HepG2 (cell line): ENCODE data around the gene FCRL2. TPM values are rescaled to one million over a fixed set of nuclear protein-coding genes. Genes with fewer than 3 reads are reported as not detected.

Experiments used
- ATAC-seq: fragments of 200-7000 bp; cut with Tn5 transposase; 3 replicates; pipeline ENCODE4 v1.9.1; 2020; ENCODE audit warnings: mild to moderate bottlenecking, moderate library complexity
- BruUV-seq: library from RNA; stranded (reverse); fragments of 400-500 nt; replicated peaks from 2 replicates; lab custom pipeline; 2021; lab: Mats Ljungman, UMichigan
- CTCF ChIA-PET: fragments of 300-600 bp; formaldehyde crosslinking; extraction: SDS; loops from one replicate; lab custom pipeline; 2021; ENCODE audit warnings: low total read pairs, inconsistent platforms, low intra/inter-chr PET ratio; lab: Yijun Ruan, JAX
- POLR2A ChIA-PET: fragments of 350-600 bp; sonication (Branson Sonifier 250); formaldehyde crosslinking; loops from one replicate; lab custom pipeline; 2020; ENCODE audit warnings: antibody characterized with exemption, inconsistent platforms; lab: Yijun Ruan, JAX
- DNase-seq: peaks from one replicate; pipeline ENCODE4 v3.0.0-alpha.2; 2015; ENCODE audit warnings: low spot score
- FAIRE-seq: peaks from 3 replicates; lab custom pipeline; 2011; peaks lifted over from hg19 to GRCh38; lab: Jason Lieb, UNC
- H2AFZ ChIP-seq: one replicate; pipeline ENCODE4 v1.6.1; 2011; ENCODE audit warnings: low read length, inconsistent platforms
- H3K27ac ChIP-seq: fragments of 300-600 bp; 3 replicates; pipeline ENCODE4 v1.8.0; 2011; ENCODE audit warnings: mixed run types, mild to moderate bottlenecking, mixed read lengths, low read length, inconsistent platforms; ENCODE audit not compliant: insufficient read depth; ENCODE audit errors: extremely low read length
- H3K27me3 ChIP-seq, 2 experiments: fragments of 200-600 bp in 1 of 2; 2 replicates in 1 of 2; 3 replicates in 1 of 2; pipeline versions ENCODE4 v1.6.0 to v1.8.0; 2011; ENCODE audit warnings: low read length in 2 of 2, mild to moderate bottlenecking in 2 of 2, moderate library complexity in 2 of 2, inconsistent platforms in 1 of 2; ENCODE audit not compliant: insufficient read depth in 2 of 2, control insufficient read depth in 1 of 2
- H3K36me3 ChIP-seq, 2 experiments: fragments of 200-600 bp in 1 of 2; replicated peaks in 1 of 2; 2 replicates in 1 of 2; 3 replicates in 1 of 2; pipeline versions ENCODE4 v1.5.1 to v1.8.0; 2011; ENCODE audit warnings: low read length in 2 of 2, inconsistent platforms in 1 of 2; ENCODE audit not compliant: insufficient read depth in 2 of 2, control insufficient read depth in 1 of 2
- H3K4me1 ChIP-seq: 2 replicates; pipeline ENCODE4 v1.5.1; 2012; ENCODE audit warnings: low read length, inconsistent platforms; ENCODE audit not compliant: insufficient read depth
- H3K4me2 ChIP-seq: 2 replicates; pipeline ENCODE4 v1.6.0; 2011; ENCODE audit warnings: low read depth, low read length, inconsistent platforms
- H3K4me3 ChIP-seq, 3 experiments: fragments of 200-600 bp in 1 of 3; sonication (generic), shearing (Covaris generic) in 1 of 3; replicated peaks in 1 of 3; 2 replicates each; pipeline ENCODE4 v1.5.1; 2011 to 2016; ENCODE audit warnings: low read length in 3 of 3, inconsistent platforms in 2 of 3, low read depth in 2 of 3, mild to moderate bottlenecking in 2 of 3, control low read depth in 1 of 3, mixed read lengths in 1 of 3; ENCODE audit not compliant: insufficient read depth in 1 of 3
- H3K79me2 ChIP-seq: one replicate; pipeline ENCODE4 v1.6.1; 2011; ENCODE audit warnings: low read length, inconsistent platforms; ENCODE audit not compliant: insufficient read depth
- H3K9ac ChIP-seq: 2 replicates; pipeline ENCODE4 v1.6.0; 2011; ENCODE audit warnings: mild to moderate bottlenecking, low read depth, low read length, inconsistent platforms; ENCODE audit not compliant: insufficient read depth
- H3K9me3 ChIP-seq: 2 replicates; pipeline ENCODE4 v1.5.1; 2012; ENCODE audit warnings: mild to moderate bottlenecking, low read length
- H4K20me1 ChIP-seq: 2 replicates; pipeline ENCODE4 v1.6.0; 2011; ENCODE audit warnings: inconsistent platforms, mild to moderate bottlenecking, low read length, moderate library complexity; ENCODE audit not compliant: insufficient read depth
- CREM ChIP-seq, 2 experiments: sonication (generic) in 1 of 2; formaldehyde crosslinking in 1 of 2; IDR thresholded peaks; 2 replicates each; pipeline versions ENCODE4 v1.4.0 to v1.6.1; 2016 to 2020; ENCODE audit warnings: antibody characterized with exemption in 1 of 2, mild to moderate bottlenecking in 1 of 2, missing genetic modification reagents in 1 of 2
- FOXP4 ChIP-seq: sonication (generic); formaldehyde crosslinking; IDR thresholded peaks from 2 replicates; pipeline ENCODE4 v1.4.0; 2020; ENCODE audit warnings: missing genetic modification reagents
- GTF2F1 ChIP-seq: fragments of 150-350 bp; IDR thresholded peaks from 2 replicates; pipeline ENCODE4 v1.6.1; 2014; ENCODE audit warnings: low read length
- MIER3 ChIP-seq: IDR thresholded peaks from 2 replicates; pipeline ENCODE4 v1.6.1; 2016; ENCODE audit warnings: missing compliant biosample characterization, borderline replicate concordance
- MIXL1 ChIP-seq: IDR thresholded peaks from 2 replicates; pipeline ENCODE4 v1.6.1; 2016
- NFE2L1 ChIP-seq: sonication (generic); formaldehyde crosslinking; IDR thresholded peaks from 2 replicates; pipeline ENCODE4 v1.4.0; 2020; ENCODE audit warnings: missing genetic modification reagents, mild to moderate bottlenecking, borderline replicate concordance
- REL ChIP-seq: sonication (generic); formaldehyde crosslinking; conservative IDR thresholded peaks from 2 replicates; pipeline ENCODE4 v1.8.0; 2022; ENCODE audit warnings: mild to moderate bottlenecking, missing genetic modification reagents, moderate library complexity
- SIN3B ChIP-seq: fragments of 150-350 bp; IDR thresholded peaks from 2 replicates; pipeline ENCODE4 v1.6.1; 2014; ENCODE audit warnings: low read length
- SMAD9 ChIP-seq: sonication (generic); formaldehyde crosslinking; IDR thresholded peaks from 2 replicates; pipeline ENCODE4 v1.5.1; 2020; ENCODE audit warnings: mild to moderate bottlenecking, missing genetic modification reagents
- SMARCC2 ChIP-seq: fragments of 450-650 bp; IDR thresholded peaks from 2 replicates; pipeline ENCODE4 v1.6.1; 2017; ENCODE audit warnings: antibody characterized with exemption, mild to moderate bottlenecking
- ZFP1 ChIP-seq: IDR thresholded peaks from 2 replicates; pipeline ENCODE4 v1.6.1; 2016
- ZNF138 ChIP-seq: sonication (generic); formaldehyde crosslinking; IDR thresholded peaks from 2 replicates; pipeline ENCODE4 v1.5.0; 2020; ENCODE audit warnings: mild to moderate bottlenecking, low read depth, missing genetic modification reagents
- ZNF317 ChIP-seq: sonication (generic); formaldehyde crosslinking; IDR thresholded peaks from 2 replicates; pipeline ENCODE4 v1.5.0; 2020; ENCODE audit warnings: mild to moderate bottlenecking, missing genetic modification reagents
- ZNF343 ChIP-seq: sonication (generic); formaldehyde crosslinking; IDR thresholded peaks from 2 replicates; pipeline ENCODE4 v1.4.0; 2020; ENCODE audit warnings: mild to moderate bottlenecking, missing genetic modification reagents
- ZNF44 ChIP-seq: sonication (generic); formaldehyde crosslinking; IDR thresholded peaks from 2 replicates; pipeline ENCODE4 v1.5.1; 2020; ENCODE audit warnings: mild to moderate bottlenecking, missing genetic modification reagents
- ZNF766 ChIP-seq: sonication (generic); formaldehyde crosslinking; IDR thresholded peaks from 2 replicates; pipeline ENCODE4 v1.5.0; 2020; ENCODE audit warnings: missing genetic modification reagents, borderline replicate concordance
- ZSCAN31 ChIP-seq: sonication (generic); formaldehyde crosslinking; IDR thresholded peaks from 2 replicates; pipeline ENCODE4 v1.5.0; 2020; ENCODE audit warnings: low read depth, mild to moderate bottlenecking, missing genetic modification reagents
- WGBS: methylation state at CpG from one replicate; pipeline ENCODE4 v1.1.6; 2017; ENCODE audit warnings: low lambda C conversion rate; 5-methylcytosine and 5-hydroxymethylcytosine counted together
- in situ Hi-C: cut with HindIII; loops from 2 replicates; pipeline ENCODE4 v1.10.0; 2017; ENCODE audit warnings: low pct_unique_long_range_greater_than_20kb; ENCODE audit not compliant: extremely low pct_ligation_motif_present
- intact Hi-C: fragments of 100-400 bp; cut with micrococcal nuclease; formaldehyde crosslinking; loops from one replicate; pipeline ENCODE4 v1.10.0; 2022; ENCODE audit not compliant: unreplicated experiment
- polyA plus RNA-seq, 8 experiments: library from polyadenylated mRNA; depleted of rRNA in 3 of 8; stranded (reverse) in 7 of 8; unstranded in 1 of 8; fragments of >200 nt; fragmentation: Illumina TruSeq in 4 of 8; extraction: Trizol in 4 of 8; gene quantifications; 2 replicates each; pipeline versions ENCODE4 v1.2.1 to v1.2.3, GENCODE V29; 2011 to 2016; ENCODE audit warnings: low read depth in 4 of 8, missing spikeins in 1 of 8, mixed read lengths in 1 of 8; ENCODE audit not compliant: insufficient read depth in 1 of 8
- total RNA-seq, 5 experiments: library from RNA; depleted of rRNA; stranded (reverse); fragments of >200 nt; fragmentation: Illumina TruSeq; extraction: Trizol; gene quantifications; 2 replicates each; pipeline ENCODE4 v1.2.3, GENCODE V29; 2016; ENCODE audit warnings: low read depth in 1 of 5
- TF ChIP-seq, protein P1 (sequence below): sonication (generic); formaldehyde crosslinking; IDR thresholded peaks from 2 replicates; pipeline ENCODE4 v1.4.0; 2020; ENCODE audit warnings: missing genetic modification reagents
- TF ChIP-seq, protein P2 (sequence below): sonication (generic); formaldehyde crosslinking; IDR thresholded peaks from 2 replicates; pipeline ENCODE4 v1.5.0; 2020; ENCODE audit warnings: missing genetic modification reagents

Gene FCRL2
- total and polyA plus RNA-seq, 2 of the 13 experiments (the other 11 are each of a cell fraction or from before 2014, with no cell fraction given): not detected

DNA sequence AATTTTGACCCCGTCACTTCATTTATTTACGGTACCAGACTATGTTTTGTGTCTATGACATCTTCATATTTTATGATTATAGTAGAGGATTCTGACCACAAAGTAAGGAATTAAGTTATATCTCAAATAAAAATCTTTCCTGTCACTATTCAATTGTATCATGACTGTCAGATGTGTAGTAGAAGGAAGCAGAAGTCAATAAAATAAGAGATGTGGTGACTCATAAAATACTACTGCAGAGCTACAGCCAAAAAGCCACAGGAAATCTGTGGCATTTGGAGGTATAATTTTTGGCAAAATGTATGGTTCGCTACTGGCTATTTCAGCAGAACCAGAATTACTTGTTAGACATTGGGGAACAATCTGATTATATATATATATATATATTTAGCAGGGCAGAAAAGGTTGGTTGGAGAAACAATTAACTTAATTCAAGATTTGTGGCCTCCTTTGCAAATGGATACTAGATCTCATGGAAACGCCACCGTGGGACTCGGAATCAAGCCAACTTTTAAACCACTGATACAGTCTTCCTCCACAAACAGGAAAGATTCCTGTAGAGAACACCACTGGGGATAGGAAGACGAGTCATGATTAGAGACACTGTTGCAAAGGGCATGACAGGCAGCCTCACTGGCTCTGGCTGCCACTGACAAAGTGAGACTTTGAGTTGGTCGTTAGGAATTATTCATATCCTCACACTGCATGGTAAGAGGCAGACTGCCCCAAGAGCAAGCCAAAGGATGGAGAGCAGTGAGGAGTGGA lies 5.1 kb downstream of the FCRL2 start:
- H4K20me1 ChIP-seq: no peaks in the 10 kb centered on the region
- POLR2A ChIA-PET: no interaction called here
- no peak overlapping the region for H2AFZ ChIP-seq
- FAIRE-seq: no peak
- no peaks in the 10 kb centered on the region for H3K27me3 ChIP-seq
- intact Hi-C loops: no loop called here
- H3K27ac ChIP-seq: no peak overlapping the region
- no peaks in the 10 kb centered on the region for H3K9me3 ChIP-seq
- in situ Hi-C loops: no loop called here
- H3K9ac ChIP-seq: no peak overlapping the region
- TF ChIP-seq REL (CRISPR knock-in tag) (no peak), ZNF343 (no peak), ZNF317 (CRISPR knock-in tag) (no peak), MIXL1 (no peak), ZNF766 (CRISPR knock-in tag) (no peak), SMAD9 (no peak), FOXP4 (CRISPR knock-in tag) (no peak), MIER3 (CRISPR knock-in tag) (no peak), ZFP1 (no peak), SIN3B (no peak), ZSCAN31 (CRISPR knock-in tag) (no peak), SMARCC2 (no peak), ZNF138 (no peak), ZNF44 (no peak), NFE2L1 (CRISPR knock-in tag) (no peak), CREM (IDR thresholded peaks at IDR 0.05) (no peak), CREM (CRISPR knock-in tag; IDR thresholded peaks at IDR 0.05) (no peak), GTF2F1 (no peak)
- TF ChIP-seq, protein P1, sequence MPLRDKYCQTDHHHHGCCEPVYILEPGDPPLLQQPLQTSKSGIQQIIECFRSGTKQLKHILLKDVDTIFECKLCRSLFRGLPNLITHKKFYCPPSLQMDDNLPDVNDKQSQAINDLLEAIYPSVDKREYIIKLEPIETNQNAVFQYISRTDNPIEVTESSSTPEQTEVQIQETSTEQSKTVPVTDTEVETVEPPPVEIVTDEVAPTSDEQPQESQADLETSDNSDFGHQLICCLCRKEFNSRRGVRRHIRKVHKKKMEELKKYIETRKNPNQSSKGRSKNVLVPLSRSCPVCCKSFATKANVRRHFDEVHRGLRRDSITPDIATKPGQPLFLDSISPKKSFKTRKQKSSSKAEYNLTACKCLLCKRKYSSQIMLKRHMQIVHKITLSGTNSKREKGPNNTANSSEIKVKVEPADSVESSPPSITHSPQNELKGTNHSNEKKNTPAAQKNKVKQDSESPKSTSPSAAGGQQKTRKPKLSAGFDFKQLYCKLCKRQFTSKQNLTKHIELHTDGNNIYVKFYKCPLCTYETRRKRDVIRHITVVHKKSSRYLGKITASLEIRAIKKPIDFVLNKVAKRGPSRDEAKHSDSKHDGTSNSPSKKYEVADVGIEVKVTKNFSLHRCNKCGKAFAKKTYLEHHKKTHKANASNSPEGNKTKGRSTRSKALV (CRISPR knock-in tag): no peak
- TF ChIP-seq, protein P2, sequence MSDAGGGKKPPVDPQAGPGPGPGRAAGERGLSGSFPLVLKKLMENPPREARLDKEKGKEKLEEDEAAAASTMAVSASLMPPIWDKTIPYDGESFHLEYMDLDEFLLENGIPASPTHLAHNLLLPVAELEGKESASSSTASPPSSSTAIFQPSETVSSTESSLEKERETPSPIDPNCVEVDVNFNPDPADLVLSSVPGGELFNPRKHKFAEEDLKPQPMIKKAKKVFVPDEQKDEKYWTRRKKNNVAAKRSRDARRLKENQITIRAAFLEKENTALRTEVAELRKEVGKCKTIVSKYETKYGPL (CRISPR knock-in tag): no peak
- DNase-seq: no peak
- H3K4me1 ChIP-seq: no peaks in the 10 kb centered on the region
- no peak for ATAC-seq
- WGBS: 11% methylated on average over 8 of the region's 8 CpGs
- H3K79me2 ChIP-seq: no peaks in the 10 kb centered on the region
- no peaks in the 10 kb centered on the region for H3K36me3 ChIP-seq
- H3K4me2 ChIP-seq: no peak overlapping the region
- BruUV-seq: no TSS peak
- CTCF ChIA-PET: no interaction called here
- no peak overlapping the region for H3K4me3 ChIP-seq
